Sigmoid colon (tissue), 7 donors: ENCODE measurements around the gene GLG1. TPM values are rescaled to one million over a fixed set of nuclear protein-coding genes. Genes with fewer than 3 reads are reported as not detected.

Source experiments
- DNase-seq: peaks from one replicate; pipeline ENCODE4 v3.0.0-alpha.2; 2019
- H3K27ac ChIP-seq, 4 donors: fragments of 200-600 bp; sonication (generic); one replicate each; pipeline ENCODE4 v1.5.1; 2016 to 2019; ENCODE audit warnings: mild to moderate bottlenecking in 1 of 4
- H3K27me3 ChIP-seq, 3 donors: fragments of 200-600 bp; sonication (generic); one replicate each; pipeline ENCODE4 v1.5.1; 2019; ENCODE audit warnings: mild to moderate bottlenecking in 1 of 3
- H3K36me3 ChIP-seq, 4 donors: fragments of 200-600 bp; sonication (generic); one replicate each; pipeline ENCODE4 v1.5.1; 2016 to 2019
- H3K4me1 ChIP-seq, 4 donors: fragments of 200-600 bp; sonication (generic); one replicate each; pipeline ENCODE4 v1.5.1; 2017 to 2019
- H3K4me3 ChIP-seq, 4 donors: fragments of 200-600 bp; sonication (generic); one replicate each; pipeline ENCODE4 v1.5.1; 2017 to 2019; ENCODE audit warnings: mild to moderate bottlenecking in 2 of 4, moderate library complexity in 1 of 4
- H3K9me3 ChIP-seq, 4 donors: fragments of 200-600 bp in 3 of 4; sonication (generic) in 3 of 4; one replicate each; pipeline versions ENCODE4 v1.5.1 to v1.6.1; 2013 to 2019
- CTCF ChIP-seq, 4 experiments: fragments of 450-650 bp in 3 of 4; fragments of 200-600 bp in 1 of 4; IDR thresholded peaks; one replicate each; pipeline ENCODE4 v1.5.1; 2016 to 2019; ENCODE audit warnings: antibody characterized with exemption in 4 of 4, mild to moderate bottlenecking in 3 of 4, moderate library complexity in 2 of 4
- EP300 ChIP-seq, 4 donors: sonication (generic); formaldehyde crosslinking; IDR thresholded peaks; one replicate each; pipeline ENCODE4 v1.6.1; 2017; ENCODE audit warnings: antibody characterized with exemption in 4 of 4
- POLR2A ChIP-seq, 2 donors: fragments of 450-650 bp; IDR thresholded peaks; one replicate each; pipeline ENCODE4 v1.6.1; 2016; ENCODE audit warnings: antibody characterized with exemption in 2 of 2, mild to moderate bottlenecking in 2 of 2, moderate library complexity in 2 of 2
- POLR2AphosphoS5 ChIP-seq, 4 donors: sonication (generic); formaldehyde crosslinking; IDR thresholded peaks; one replicate each; pipeline ENCODE4 v1.6.1; 2017; ENCODE audit warnings: antibody characterized with exemption in 4 of 4
- WGBS, 2 donors: extraction: QIAGEN DNeasy Blood & Tissue Kit; methylation state at CpG; one replicate each; pipeline ENCODE4 v1.1.7; 2013; 5-methylcytosine and 5-hydroxymethylcytosine counted together
- intact Hi-C: fragments of 100-400 bp; cut with DNase I; formaldehyde crosslinking; loops from one replicate; pipeline ENCODE4 v1.15.1; 2023
- polyA plus RNA-seq, 3 donors: library from polyadenylated mRNA; stranded (reverse); fragments of 200-250 nt; gene quantifications; one replicate each; pipeline ENCODE4 v1.2.3, GENCODE V29; 2013
- total RNA-seq, 4 donors: library from RNA; depleted of rRNA; stranded (reverse); fragments of >200 nt; gene quantifications; one replicate each; pipeline ENCODE4 v1.1.0, GENCODE V29; 2016
- donor health status: healthy with polysubstance abuse.
- donor health status: Bipolar disorder and iron deficiency.
- donor health status: healthy.

Gene GLG1
- total and polyA plus RNA-seq, 7 donors: 4.2 to 138 (median 78.7) TPM

- H3K9me3 ChIP-seq: no peaks in the 10 kb centered on the region
- peaks cover 26 to 98% (median 69%) of the 10 kb centered on the region in 4 donors for H3K36me3 ChIP-seq
- intact Hi-C loops: no loop called here
- TF ChIP-seq POLR2AphosphoS5 (IDR thresholded peaks at IDR 0.05) (no peak), CTCF (IDR thresholded peaks at IDR 0.05) (no peak), EP300 (IDR thresholded peaks at IDR 0.05) (no peak), POLR2A (IDR thresholded peaks at IDR 0.05) (no peak)
- DNase-seq: no peak
- H3K4me1 ChIP-seq: no peaks in the 10 kb centered on the region
- no peak overlapping the region for H3K4me3 ChIP-seq
- no peak overlapping the region for H3K27ac ChIP-seq
- no peaks in the 10 kb centered on the region for H3K27me3 ChIP-seq
- 59 to 78% methylated on average over 3 of the region's 3 CpGs for WGBS, 2 donors
These were observed 134.9 kb downstream of the GLG1 start for GRCh38 chr16:74472010-74472409.

- no peak for DNase-seq
- H3K27ac ChIP-seq: no peak overlapping the region
- H3K36me3 ChIP-seq: peaks cover 31 to 98% (median 67%) of the 10 kb centered on the region in 4 donors
- intact Hi-C loops: no loop called here
- H3K4me1 ChIP-seq: no peaks in the 10 kb centered on the region
- no peak overlapping the region for H3K4me3 ChIP-seq
- WGBS, 2 donors: 78 to 94% methylated on average over 5 to 6 of the region's 6 CpGs
- H3K9me3 ChIP-seq: no peaks in the 10 kb centered on the region
- H3K27me3 ChIP-seq: no peaks in the 10 kb centered on the region
- TF ChIP-seq CTCF (IDR thresholded peaks at IDR 0.05) (no peak), POLR2A (IDR thresholded peaks at IDR 0.05) (no peak)
These were observed 136.9 kb downstream of the GLG1 start for GRCh38 chr16:74469946-74470478.

GRCh38 chr16:74468807-74469525 is 137.9 kb downstream of the GLG1 start:
- DNase-seq: no peak
- H3K27ac ChIP-seq: no peak overlapping the region
- intact Hi-C loops: no loop called here
- no peak overlapping the region for H3K4me3 ChIP-seq
- TF ChIP-seq POLR2AphosphoS5 (IDR thresholded peaks at IDR 0.05): no peak
- no peak for TF ChIP-seq CTCF (IDR thresholded peaks at IDR 0.05)
- peaks cover 23 to 98% (median 67%) of the 10 kb centered on the region in 4 donors for H3K36me3 ChIP-seq
- WGBS, 2 donors: 89 to 95% methylated on average over 9 of the region's 9 CpGs
- no peaks in the 10 kb centered on the region for H3K9me3 ChIP-seq
- no peaks in the 10 kb centered on the region for H3K4me1 ChIP-seq
- H3K27me3 ChIP-seq: no peaks in the 10 kb centered on the region

GRCh38 chr16:74466872-74467271 is 140.0 kb downstream of the GLG1 start:
- no peak overlapping the region for H3K27ac ChIP-seq
- peaks cover 30 to 94% (median 58%) of the 10 kb centered on the region in 4 donors for H3K36me3 ChIP-seq
- H3K9me3 ChIP-seq: no peaks in the 10 kb centered on the region
- H3K4me1 ChIP-seq: peaks cover 0 to 12% (median 6%) of the 10 kb centered on the region in 4 donors
- TF ChIP-seq EP300 (IDR thresholded peaks at IDR 0.05): no peak
- no peak for TF ChIP-seq POLR2A (IDR thresholded peaks at IDR 0.05)
- TF ChIP-seq POLR2AphosphoS5 (IDR thresholded peaks at IDR 0.05): no peak
- TF ChIP-seq CTCF (IDR thresholded peaks at IDR 0.05): no peak
- no peak for DNase-seq
- no peaks in the 10 kb centered on the region for H3K27me3 ChIP-seq
- intact Hi-C loops: no loop called here
- WGBS, 2 donors: 85 to 87% methylated on average over 5 of the region's 5 CpGs
- no peak overlapping the region for H3K4me3 ChIP-seq
